SK-N-MC (cell line): ENCODE measurements around the gene RCSD1.

Experiments
- DNase-seq: peaks from one replicate; pipeline ENCODE4 v3.0.0-alpha.2; 2011; ENCODE audit warnings: low read depth, low spot score
- H3K27ac ChIP-seq: fragments of 200-600 bp; sonication (generic); 2 replicates; pipeline ENCODE4 v1.5.1; 2016; ENCODE audit warnings: mixed run types
- H3K36me3 ChIP-seq: fragments of 200-600 bp; sonication (generic); 2 replicates; pipeline ENCODE4 v1.6.1; 2017; ENCODE audit warnings: antibody characterized with exemption, low read length, mixed read lengths; ENCODE audit not compliant: insufficient read depth
- H3K4me3 ChIP-seq: fragments of 200-600 bp; sonication (generic); 2 replicates; pipeline ENCODE4 v1.5.1; 2016
- H3K9ac ChIP-seq: fragments of 200-600 bp; sonication (generic); 2 replicates; pipeline ENCODE4 v1.8.0; 2017; ENCODE audit warnings: mixed run types, mixed read lengths; ENCODE audit not compliant: insufficient read length
- H3K9me3 ChIP-seq: fragments of 200-600 bp; sonication (generic); 2 replicates; pipeline ENCODE4 v1.6.1; 2017; ENCODE audit warnings: low read depth, mild to moderate bottlenecking, antibody characterized with exemption, low read length, moderate library complexity, mixed read lengths
- EZH2 ChIP-seq: fragments of 200-600 bp; sonication (generic); IDR thresholded peaks from one replicate; pipeline ENCODE4 v1.6.1; 2017; ENCODE audit warnings: antibody characterized with exemption
- FOXP2 ChIP-seq: optimal IDR thresholded peaks from 2 replicates; pipeline ENCODE3; 2011; ENCODE audit warnings: mild to moderate bottlenecking, moderate library complexity; ENCODE audit not compliant: insufficient read depth; ENCODE audit errors: extremely low read length, control extremely low read depth
- POLR2AphosphoS5 ChIP-seq: IDR thresholded peaks from 2 replicates; pipeline ENCODE4 v1.6.1; 2012; ENCODE audit warnings: mild to moderate bottlenecking, low read depth, low read length, borderline replicate concordance

The RCSD1 gene

GRCh38 chr1:167644551-167644950 lies 14.5 kb downstream of the RCSD1 start:
- no peak for TF ChIP-seq FOXP2
- TF ChIP-seq POLR2AphosphoS5: no peak
- TF ChIP-seq EZH2: no peak
- no peaks in the 10 kb centered on the region for H3K9me3 ChIP-seq
- H3K9ac ChIP-seq: no peak overlapping the region
- H3K4me3 ChIP-seq: no peak overlapping the region
- no peak for DNase-seq
- no peak overlapping the region for H3K27ac ChIP-seq
- H3K36me3 ChIP-seq: no peaks in the 10 kb centered on the region

GRCh38 chr1:167645140-167645541 lies 15.1 kb downstream of the RCSD1 start:
- TF ChIP-seq EZH2 (no peak), FOXP2 (no peak), POLR2AphosphoS5 (no peak)
- Histone ChIP-seq H3K4me3 (no peak overlapping the region), H3K9ac (no peak overlapping the region), H3K27ac (no peak overlapping the region), H3K9me3 (no peaks in the 10 kb centered on the region), H3K36me3 (no peaks in the 10 kb centered on the region)
- DNase-seq: no peak

DNA sequence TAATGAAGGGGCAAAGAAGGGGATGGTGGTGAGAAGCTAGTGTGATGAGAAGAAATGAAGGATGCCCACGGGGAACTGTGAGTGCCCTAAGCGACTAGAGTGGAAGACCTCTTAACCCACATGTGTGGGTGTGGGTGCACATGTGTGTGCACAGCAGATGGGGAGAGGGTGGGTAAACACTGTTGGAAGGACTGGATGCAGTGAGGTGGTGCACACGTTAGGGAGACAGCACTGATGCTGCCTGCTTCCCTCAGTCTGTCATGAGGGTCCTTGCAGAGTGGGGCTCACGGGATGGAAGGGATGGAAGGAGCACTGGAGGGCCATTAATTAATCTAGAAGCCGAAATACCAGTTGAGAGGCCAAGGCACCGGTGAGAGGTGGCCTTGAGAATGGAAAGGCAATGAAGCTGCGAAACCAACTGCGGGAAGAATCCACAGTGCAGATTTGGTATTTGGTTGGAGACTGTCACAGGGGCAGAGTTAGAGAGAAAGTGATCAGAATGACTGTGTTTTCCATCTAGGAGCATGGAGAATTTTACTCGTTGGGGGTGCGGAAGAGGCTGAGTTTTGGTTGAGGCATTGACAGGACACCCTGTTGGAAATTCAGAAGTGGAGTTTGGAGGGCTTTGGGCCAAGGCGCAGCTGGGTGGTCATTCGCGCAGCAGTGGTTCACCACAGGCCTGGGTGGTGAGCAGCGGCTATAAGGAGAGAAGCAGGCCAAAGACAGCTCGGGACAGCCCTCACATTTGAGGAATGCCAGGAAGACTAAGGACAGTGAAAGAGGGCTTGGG lies 15.8 kb downstream of the RCSD1 start:
- TF ChIP-seq EZH2 (no peak), FOXP2 (no peak), POLR2AphosphoS5 (no peak)
- no peak for DNase-seq
- H3K9ac ChIP-seq: no peak overlapping the region
- H3K9me3 ChIP-seq: no peaks in the 10 kb centered on the region
- H3K27ac ChIP-seq: no peak overlapping the region
- H3K4me3 ChIP-seq: no peak overlapping the region
- no peaks in the 10 kb centered on the region for H3K36me3 ChIP-seq

GRCh38 chr1:167648252-167648849 lies 18.3 kb downstream of the RCSD1 start:
- DNase-seq: no peak
- no peak overlapping the region for H3K9ac ChIP-seq

GRCh38 chr1:167648978-167649744 lies 19.1 kb downstream of the RCSD1 start:
- TF ChIP-seq POLR2AphosphoS5: no peak
- TF ChIP-seq EZH2: no peak
- TF ChIP-seq FOXP2: no peak
- H3K27ac ChIP-seq: no peak overlapping the region
- no peak overlapping the region for H3K4me3 ChIP-seq
- no peak for DNase-seq
- no peaks in the 10 kb centered on the region for H3K9me3 ChIP-seq
- no peaks in the 10 kb centered on the region for H3K36me3 ChIP-seq
- H3K9ac ChIP-seq: no peak overlapping the region

More at GRCh38 chr1:167648252-167648849, 18.3 kb downstream of the RCSD1 start:
- TF ChIP-seq POLR2AphosphoS5 (no peak), EZH2 (no peak), FOXP2 (no peak)
- H3K27ac ChIP-seq: no peak overlapping the region
- H3K36me3 ChIP-seq: no peaks in the 10 kb centered on the region
- no peak overlapping the region for H3K4me3 ChIP-seq
- H3K9me3 ChIP-seq: no peaks in the 10 kb centered on the region

DNA sequence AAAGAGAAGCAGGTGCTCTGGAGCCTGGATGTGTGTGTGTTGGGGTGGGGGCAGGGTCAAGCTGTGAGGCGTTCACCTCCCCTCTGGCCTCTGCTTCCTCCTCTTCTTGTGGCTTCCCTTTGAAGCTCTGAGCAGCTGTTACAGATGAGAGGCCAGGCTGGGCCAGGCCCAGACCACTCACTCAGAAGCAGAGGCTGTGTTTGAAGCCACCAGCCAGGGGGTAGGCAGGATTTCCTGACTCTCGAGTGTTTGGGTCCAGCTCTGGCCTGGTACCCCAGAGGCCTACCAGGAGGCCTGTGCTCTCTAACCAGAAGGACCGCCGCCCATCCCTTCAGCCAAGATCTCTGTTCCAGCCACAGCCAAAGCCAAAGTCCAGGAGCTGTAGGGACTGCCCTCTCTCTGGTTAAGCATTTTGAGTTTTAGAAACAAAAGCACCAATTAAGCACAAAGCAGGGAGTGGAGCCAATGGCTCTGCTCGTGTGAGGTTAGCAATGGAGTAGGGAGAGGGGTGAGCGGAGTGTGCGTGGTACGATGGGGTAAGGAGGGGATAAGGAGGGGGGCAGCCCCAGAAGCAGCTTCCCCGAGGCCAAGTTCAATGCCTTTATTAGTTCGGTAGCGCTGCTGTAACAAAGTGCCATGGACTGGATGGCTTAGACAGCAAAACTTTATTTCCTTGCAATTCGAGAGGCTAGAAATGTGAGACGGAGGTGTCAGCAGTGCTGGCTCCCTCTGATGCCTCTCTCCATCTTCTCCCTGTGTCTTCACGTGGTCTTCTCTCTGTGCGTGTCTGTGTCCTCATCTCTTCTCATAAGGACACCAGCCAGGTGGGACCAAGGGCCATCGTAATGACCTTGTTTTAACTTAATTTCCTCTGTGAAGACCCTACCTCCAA lies 20.5 kb downstream of the RCSD1 start:
- DNase-seq: no peak

GRCh38 chr1:167651161-167651693 lies 21.2 kb downstream of the RCSD1 start:
- DNase-seq: no peak
- H3K9ac ChIP-seq: no peak overlapping the region
- TF ChIP-seq FOXP2 (no peak), POLR2AphosphoS5 (no peak), EZH2 (no peak)
- H3K4me3 ChIP-seq: no peak overlapping the region
- H3K27ac ChIP-seq: no peak overlapping the region
- H3K36me3 ChIP-seq: no peaks in the 10 kb centered on the region
- no peaks in the 10 kb centered on the region for H3K9me3 ChIP-seq

More for the DNA sequence above, 20.5 kb downstream of the RCSD1 start:
- H3K9ac ChIP-seq: no peak overlapping the region
- H3K27ac ChIP-seq: no peak overlapping the region
- TF ChIP-seq POLR2AphosphoS5 (no peak), EZH2 (no peak), FOXP2 (no peak)
- H3K36me3 ChIP-seq: no peaks in the 10 kb centered on the region
- no peak overlapping the region for H3K4me3 ChIP-seq
- H3K9me3 ChIP-seq: no peaks in the 10 kb centered on the region
